ENCODE results near the gene TSC2.
"Not testable (repeated sequence)": the region's sequence is repeated elsewhere in the genome, so short reads cannot be mapped to it uniquely, and the experiment has no call there.

DNA sequence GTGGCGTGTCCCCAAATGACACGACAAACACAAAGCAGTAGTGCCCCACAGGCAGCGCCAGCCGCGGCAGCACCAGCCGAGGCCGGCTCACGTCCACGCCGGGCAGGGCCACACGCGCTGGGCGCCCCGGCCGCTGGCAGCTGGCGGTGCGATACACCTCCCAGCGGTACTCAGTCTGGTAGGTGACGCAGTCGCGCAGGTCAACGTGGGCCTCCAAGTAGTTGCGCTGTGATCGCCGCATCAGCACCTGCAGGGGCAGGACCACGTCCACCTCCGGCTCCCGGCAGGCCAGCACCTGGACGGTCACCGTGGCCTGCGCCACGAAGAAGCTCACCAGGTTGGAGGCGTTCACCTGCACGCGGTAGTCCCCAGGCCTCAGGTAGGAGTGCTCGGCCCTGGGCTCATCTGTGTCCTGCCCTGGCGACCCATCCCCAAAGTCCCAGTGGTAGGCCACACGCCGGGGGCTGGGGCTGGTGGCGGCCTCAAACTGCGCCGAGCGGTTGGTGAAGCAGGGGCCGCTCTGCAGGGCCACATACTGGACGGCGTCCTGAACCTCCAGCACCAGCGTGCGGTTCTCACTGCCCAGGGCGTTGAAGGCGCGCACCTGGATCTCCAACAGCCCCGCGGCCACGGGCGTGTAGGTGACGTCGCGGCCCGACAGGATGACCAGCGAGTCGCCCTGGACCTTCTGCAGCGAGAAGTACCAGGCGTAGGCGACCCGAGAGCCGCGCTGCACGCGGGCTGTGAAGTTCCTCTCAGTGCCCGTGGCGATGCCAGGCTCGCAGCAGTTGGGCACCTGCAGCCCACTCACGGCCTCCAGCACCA lies 60.9 kb downstream of the TSC2 start:
- TF ChIP-seq CTCF, EP300 (IDR thresholded peaks at IDR 0.05): not testable (repeated sequence)

Data from upper lobe of left lung (tissue), 4 donors.